Neural cell (in vitro differentiated cells): Measurements from ENCODE around the gene MAGI2. TPM values are rescaled to one million over a fixed set of nuclear protein-coding genes. Genes with fewer than 3 reads are reported as not detected.
A peak's percentile ranks its signal among the peaks of the same experiment; 100 is the strongest.

Experiments
- H2AFZ ChIP-seq: fragments of 200-600, 300-800 bp; sonication (generic), shearing (Covaris generic); 2 replicates; pipeline ENCODE4 v1.6.0; 2014; ENCODE audit warnings: low read depth, mild to moderate bottlenecking, antibody characterized with exemption, low read length, moderate library complexity
- H3F3A ChIP-seq: fragments of 200-600 bp; shearing (Covaris generic); 2 replicates; pipeline ENCODE4 v1.6.1; 2016; ENCODE audit warnings: mild to moderate bottlenecking, moderate library complexity, mixed read lengths, antibody characterized with exemption, low read length; ENCODE audit not compliant: insufficient read depth, poor library complexity, severe bottlenecking
- H3K27ac ChIP-seq: fragments of 200-600, 300-800 bp; sonication (generic), shearing (Covaris generic); 2 replicates; pipeline ENCODE4 v1.5.1; 2014; ENCODE audit warnings: mild to moderate bottlenecking, low read length, moderate library complexity
- H3K27me3 ChIP-seq: fragments of 300-800, 200-600 bp; sonication (generic), shearing (Covaris generic); 2 replicates; pipeline ENCODE4 v1.6.0; 2014; ENCODE audit warnings: mild to moderate bottlenecking, low read depth, low read length, moderate library complexity; ENCODE audit not compliant: insufficient read depth
- H3K36me3 ChIP-seq: fragments of 300-800, 200-600 bp; sonication (generic), shearing (Covaris generic); 2 replicates; pipeline ENCODE4 v1.5.1; 2014; ENCODE audit warnings: mild to moderate bottlenecking, antibody characterized with exemption, low read length, moderate library complexity; ENCODE audit not compliant: insufficient read depth
- H3K4me2 ChIP-seq: fragments of 300-800, 200-600 bp; sonication (generic), shearing (Covaris generic); 2 replicates; pipeline ENCODE4 v1.6.0; 2014; ENCODE audit warnings: mild to moderate bottlenecking, low read length
- H3K4me3 ChIP-seq: fragments of 300-800, 200-600 bp; sonication (generic), shearing (Covaris generic); 2 replicates; pipeline ENCODE4 v1.5.1; 2014; ENCODE audit warnings: mild to moderate bottlenecking, low read length, moderate library complexity
- H3K79me2 ChIP-seq: fragments of 200-600 bp; shearing (Covaris generic); replicated peaks from 2 replicates; pipeline ENCODE4 v1.6.0; 2014; ENCODE audit warnings: mild to moderate bottlenecking, low read length, moderate library complexity; ENCODE audit not compliant: insufficient read depth
- H3K9ac ChIP-seq: fragments of 300-800, 200-600 bp; sonication (generic), shearing (Covaris generic); 2 replicates; pipeline ENCODE4 v1.6.1; 2016; ENCODE audit warnings: mild to moderate bottlenecking, low read length, mixed read lengths
- H3K9me2 ChIP-seq: fragments of 200-600 bp; shearing (Covaris generic); 2 replicates; pipeline ENCODE4 v1.6.1; 2016; ENCODE audit warnings: mild to moderate bottlenecking, low read length, mixed read lengths; ENCODE audit not compliant: insufficient read depth
- H3K9me3 ChIP-seq: fragments of 200-600, 300-800 bp; sonication (generic), shearing (Covaris generic); 2 replicates; pipeline ENCODE4 v1.6.1; 2016; ENCODE audit warnings: mild to moderate bottlenecking, mixed run types, low read length, moderate library complexity, mixed read lengths
- H4K20me1 ChIP-seq: fragments of 200-600 bp; shearing (Covaris generic); 2 replicates; pipeline ENCODE4 v1.6.1; 2016; ENCODE audit warnings: mild to moderate bottlenecking, mixed run types; ENCODE audit not compliant: insufficient read depth
- EP300 ChIP-seq: fragments of 450-650 bp; conservative IDR thresholded peaks from 2 replicates; pipeline ENCODE4 v1.6.1; 2014; ENCODE audit warnings: antibody characterized with exemption, mild to moderate bottlenecking, moderate library complexity; ENCODE audit not compliant: poor library complexity, severe bottlenecking
- EZH2 ChIP-seq: fragments of 200-600, 300-800 bp; shearing (Covaris generic), sonication (generic); IDR thresholded peaks from 2 replicates; pipeline ENCODE4 v1.6.1; 2014; ENCODE audit warnings: antibody characterized with exemption, low read length, borderline replicate concordance, mild to moderate bottlenecking; ENCODE audit not compliant: insufficient read depth, poor library complexity, severe bottlenecking
- MXI1 ChIP-seq: fragments of 450-650 bp; conservative IDR thresholded peaks from 2 replicates; pipeline ENCODE4 v1.6.1; 2014; ENCODE audit warnings: antibody characterized with exemption, mild to moderate bottlenecking; ENCODE audit not compliant: poor library complexity, severe bottlenecking
- POLR2AphosphoS5 ChIP-seq: IDR thresholded peaks from 2 replicates; pipeline ENCODE4 v1.6.1; 2012
- RAD21 ChIP-seq: fragments of 450-650 bp; conservative IDR thresholded peaks from 2 replicates; pipeline ENCODE4 v1.6.1; 2014; ENCODE audit warnings: antibody characterized with exemption, mild to moderate bottlenecking, moderate library complexity
- SMC3 ChIP-seq: fragments of 450-650 bp; conservative IDR thresholded peaks from 2 replicates; pipeline ENCODE4 v1.6.1; 2014; ENCODE audit warnings: antibody characterized with exemption, mild to moderate bottlenecking, moderate library complexity; ENCODE audit not compliant: poor library complexity
- TAF1 ChIP-seq: IDR thresholded peaks from 2 replicates; pipeline ENCODE4 v1.6.1; 2012; ENCODE audit warnings: low read depth
- polyA plus RNA-seq: library from polyadenylated mRNA; depleted of rRNA; stranded (reverse); fragments of >200 nt; gene quantifications from 2 replicates; pipeline ENCODE4 v1.2.3, GENCODE V29; 2014
- TF ChIP-seq, protein P1 (sequence below): IDR thresholded peaks from 2 replicates; pipeline ENCODE4 v1.6.1; 2012; ENCODE audit warnings: borderline replicate concordance
- TF ChIP-seq, protein P2 (sequence below): fragments of 450-650 bp; IDR thresholded peaks from 2 replicates; pipeline ENCODE4 v1.5.1; 2014; ENCODE audit warnings: antibody characterized with exemption, mild to moderate bottlenecking, moderate library complexity; ENCODE audit not compliant: poor library complexity, severe bottlenecking

The MAGI2 gene
- polyA plus RNA-seq, 1 donor from 2014 or later = 19.3 TPM

DNA sequence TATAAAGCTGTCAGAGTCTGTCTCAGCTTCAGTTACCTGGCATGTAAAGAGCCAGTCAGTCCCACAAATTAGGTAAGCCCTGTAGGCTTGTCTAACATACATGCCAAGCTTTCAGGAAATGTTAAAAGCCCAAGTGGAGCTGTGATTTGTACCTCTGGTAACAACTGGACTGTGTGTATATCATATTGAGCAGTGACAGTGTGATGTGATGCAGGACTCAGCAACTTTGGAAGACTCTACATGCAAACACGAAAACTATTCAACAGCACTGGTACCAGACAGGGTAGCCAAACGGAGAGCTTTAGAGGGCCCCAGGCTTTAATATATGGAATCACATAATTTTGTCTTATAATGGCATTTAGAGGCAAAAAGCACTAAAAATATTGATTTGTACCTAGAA lies 1066.9 kb downstream of the MAGI2 start:
- Histone ChIP-seq H3K9ac (no peak overlapping the region), H3K27me3 (no peaks in the 10 kb centered on the region), H3K79me2 (no peaks in the 10 kb centered on the region), H3K27ac (no peak overlapping the region), H2AFZ (no peak overlapping the region), H3K4me3 (no peak overlapping the region), H3K9me3 (no peaks in the 10 kb centered on the region), H3K4me2 (no peak overlapping the region), H3K36me3 (no peaks in the 10 kb centered on the region), H3F3A (no peaks in the 10 kb centered on the region), H4K20me1 (no peaks in the 10 kb centered on the region), H3K9me2 (no peaks in the 10 kb centered on the region)
- TF ChIP-seq TAF1 = no peak
- TF ChIP-seq EP300 = peak; percentile 21
- no peak for TF ChIP-seq EZH2

DNA sequence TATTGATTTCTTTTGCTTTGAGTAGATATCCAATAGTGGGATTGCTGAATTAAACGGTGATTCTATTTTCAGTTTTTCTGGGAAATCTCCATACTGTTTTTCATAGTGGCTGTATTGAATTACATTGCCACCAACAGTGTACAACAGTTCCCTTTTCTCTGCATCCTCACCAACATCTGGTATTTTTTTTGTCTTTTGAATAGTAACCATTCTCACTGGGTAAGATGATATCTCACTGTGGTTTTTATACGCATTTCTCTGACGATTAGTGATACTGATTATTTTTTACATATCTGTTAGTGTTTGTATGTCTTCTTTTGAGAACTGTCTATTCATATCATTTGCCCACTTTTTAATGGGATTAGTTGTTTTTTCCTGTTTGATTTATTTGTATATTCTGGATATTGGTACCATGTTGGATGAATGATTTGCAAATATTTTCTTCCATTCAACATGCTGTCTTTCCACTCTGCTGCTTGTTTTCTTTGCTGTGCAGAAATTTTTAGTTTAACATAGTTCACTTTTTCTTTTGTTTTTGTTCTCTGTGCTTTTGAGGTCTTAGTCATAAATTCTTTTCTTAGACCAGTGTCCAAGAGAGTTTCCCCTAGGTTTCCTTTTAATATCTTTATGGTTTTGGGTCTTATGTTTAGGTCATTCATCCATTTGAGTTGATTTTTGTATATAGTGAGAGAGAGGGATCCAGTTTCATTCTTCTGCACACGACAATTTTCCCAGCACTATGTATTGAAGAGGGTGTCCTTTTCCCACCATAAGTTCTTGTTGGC lies 1070.2 kb downstream of the MAGI2 start:
- Histone ChIP-seq H3K36me3 (no peaks in the 10 kb centered on the region), H3K79me2 (no peaks in the 10 kb centered on the region), H4K20me1 (no peaks in the 10 kb centered on the region), H3K27ac (no peak overlapping the region), H3K4me3 (no peak overlapping the region), H2AFZ (no peak overlapping the region), H3K9me3 (no peaks in the 10 kb centered on the region), H3K27me3 (no peaks in the 10 kb centered on the region), H3K9ac (no peak overlapping the region), H3K9me2 (no peaks in the 10 kb centered on the region), H3F3A (no peaks in the 10 kb centered on the region), H3K4me2 (no peak overlapping the region)
- TF ChIP-seq, protein P1, sequence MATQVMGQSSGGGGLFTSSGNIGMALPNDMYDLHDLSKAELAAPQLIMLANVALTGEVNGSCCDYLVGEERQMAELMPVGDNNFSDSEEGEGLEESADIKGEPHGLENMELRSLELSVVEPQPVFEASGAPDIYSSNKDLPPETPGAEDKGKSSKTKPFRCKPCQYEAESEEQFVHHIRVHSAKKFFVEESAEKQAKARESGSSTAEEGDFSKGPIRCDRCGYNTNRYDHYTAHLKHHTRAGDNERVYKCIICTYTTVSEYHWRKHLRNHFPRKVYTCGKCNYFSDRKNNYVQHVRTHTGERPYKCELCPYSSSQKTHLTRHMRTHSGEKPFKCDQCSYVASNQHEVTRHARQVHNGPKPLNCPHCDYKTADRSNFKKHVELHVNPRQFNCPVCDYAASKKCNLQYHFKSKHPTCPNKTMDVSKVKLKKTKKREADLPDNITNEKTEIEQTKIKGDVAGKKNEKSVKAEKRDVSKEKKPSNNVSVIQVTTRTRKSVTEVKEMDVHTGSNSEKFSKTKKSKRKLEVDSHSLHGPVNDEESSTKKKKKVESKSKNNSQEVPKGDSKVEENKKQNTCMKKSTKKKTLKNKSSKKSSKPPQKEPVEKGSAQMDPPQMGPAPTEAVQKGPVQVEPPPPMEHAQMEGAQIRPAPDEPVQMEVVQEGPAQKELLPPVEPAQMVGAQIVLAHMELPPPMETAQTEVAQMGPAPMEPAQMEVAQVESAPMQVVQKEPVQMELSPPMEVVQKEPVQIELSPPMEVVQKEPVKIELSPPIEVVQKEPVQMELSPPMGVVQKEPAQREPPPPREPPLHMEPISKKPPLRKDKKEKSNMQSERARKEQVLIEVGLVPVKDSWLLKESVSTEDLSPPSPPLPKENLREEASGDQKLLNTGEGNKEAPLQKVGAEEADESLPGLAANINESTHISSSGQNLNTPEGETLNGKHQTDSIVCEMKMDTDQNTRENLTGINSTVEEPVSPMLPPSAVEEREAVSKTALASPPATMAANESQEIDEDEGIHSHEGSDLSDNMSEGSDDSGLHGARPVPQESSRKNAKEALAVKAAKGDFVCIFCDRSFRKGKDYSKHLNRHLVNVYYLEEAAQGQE = no peak
- no peak for TF ChIP-seq TAF1
- TF ChIP-seq, protein P2, sequence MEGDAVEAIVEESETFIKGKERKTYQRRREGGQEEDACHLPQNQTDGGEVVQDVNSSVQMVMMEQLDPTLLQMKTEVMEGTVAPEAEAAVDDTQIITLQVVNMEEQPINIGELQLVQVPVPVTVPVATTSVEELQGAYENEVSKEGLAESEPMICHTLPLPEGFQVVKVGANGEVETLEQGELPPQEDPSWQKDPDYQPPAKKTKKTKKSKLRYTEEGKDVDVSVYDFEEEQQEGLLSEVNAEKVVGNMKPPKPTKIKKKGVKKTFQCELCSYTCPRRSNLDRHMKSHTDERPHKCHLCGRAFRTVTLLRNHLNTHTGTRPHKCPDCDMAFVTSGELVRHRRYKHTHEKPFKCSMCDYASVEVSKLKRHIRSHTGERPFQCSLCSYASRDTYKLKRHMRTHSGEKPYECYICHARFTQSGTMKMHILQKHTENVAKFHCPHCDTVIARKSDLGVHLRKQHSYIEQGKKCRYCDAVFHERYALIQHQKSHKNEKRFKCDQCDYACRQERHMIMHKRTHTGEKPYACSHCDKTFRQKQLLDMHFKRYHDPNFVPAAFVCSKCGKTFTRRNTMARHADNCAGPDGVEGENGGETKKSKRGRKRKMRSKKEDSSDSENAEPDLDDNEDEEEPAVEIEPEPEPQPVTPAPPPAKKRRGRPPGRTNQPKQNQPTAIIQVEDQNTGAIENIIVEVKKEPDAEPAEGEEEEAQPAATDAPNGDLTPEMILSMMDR = no peak
- TF ChIP-seq EZH2 = no peak
- no peak for TF ChIP-seq MXI1
- no peak for TF ChIP-seq POLR2AphosphoS5
- TF ChIP-seq SMC3 = no peak
- TF ChIP-seq EP300 = no peak
- TF ChIP-seq RAD21 = no peak
